MM.1S (cell line): ENCODE data around the gene LASP1NB.

ENCODE experiments used
- DNase-seq: peaks from one replicate; pipeline ENCODE4 v3.0.0-alpha.2; 2015
- H2AFZ ChIP-seq: fragments of 300-600 bp; sonication (generic); 2 replicates; pipeline ENCODE4 v1.6.0; 2016; ENCODE audit warnings: antibody characterized with exemption, low read length
- H3F3A ChIP-seq: fragments of 300-600 bp; sonication (generic); 2 replicates; pipeline ENCODE4 v1.6.1; 2016; ENCODE audit warnings: mild to moderate bottlenecking, antibody characterized with exemption, low read length, moderate library complexity, mixed read lengths; ENCODE audit not compliant: insufficient read depth
- H3K27ac ChIP-seq: fragments of 300-600 bp; sonication (generic); 2 replicates; pipeline ENCODE4 v1.5.1; 2016; ENCODE audit warnings: mild to moderate bottlenecking, low read length
- H3K27me3 ChIP-seq: fragments of 300-600 bp; sonication (generic); replicated peaks from 2 replicates; pipeline ENCODE4 v1.6.0; 2016; ENCODE audit warnings: low read length; ENCODE audit not compliant: insufficient read depth
- H3K36me3 ChIP-seq: fragments of 300-600 bp; sonication (generic); replicated peaks from 2 replicates; pipeline ENCODE4 v1.6.1; 2016; ENCODE audit warnings: mild to moderate bottlenecking, low read length, mixed read lengths; ENCODE audit not compliant: insufficient read depth
- H3K4me1 ChIP-seq: fragments of 300-600 bp; sonication (generic); 2 replicates; pipeline ENCODE4 v1.6.1; 2016; ENCODE audit warnings: low read length, mixed read lengths
- H3K4me2 ChIP-seq: fragments of 300-600 bp; sonication (generic); 2 replicates; pipeline ENCODE4 v1.6.0; 2016; ENCODE audit warnings: low read depth, low read length
- H3K4me3 ChIP-seq: fragments of 300-600 bp; sonication (generic); 2 replicates; pipeline ENCODE4 v1.5.1; 2016; ENCODE audit warnings: low read length, mixed read lengths
- H3K79me2 ChIP-seq: fragments of 300-600 bp; sonication (generic); 2 replicates; pipeline ENCODE4 v1.6.1; 2016; ENCODE audit warnings: mixed run types, low read length, mixed read lengths
- H3K9ac ChIP-seq: fragments of 300-600 bp; sonication (generic); 2 replicates; pipeline ENCODE4 v1.6.1; 2016; ENCODE audit warnings: low read length, mixed read lengths
- H3K9me2 ChIP-seq: fragments of 300-600 bp; sonication (generic); replicated peaks from 2 replicates; pipeline ENCODE4 v1.6.1; 2016; ENCODE audit warnings: mild to moderate bottlenecking, low read length, mixed read lengths; ENCODE audit not compliant: insufficient read depth
- H3K9me3 ChIP-seq: fragments of 300-600 bp; sonication (generic); replicated peaks from 2 replicates; pipeline ENCODE4 v1.6.1; 2016; ENCODE audit warnings: mild to moderate bottlenecking, low read length, mixed read lengths; ENCODE audit not compliant: insufficient read depth
- H4K20me1 ChIP-seq: fragments of 300-600 bp; sonication (generic); 2 replicates; pipeline ENCODE4 v1.6.1; 2016; ENCODE audit warnings: mild to moderate bottlenecking, low read length, moderate library complexity, mixed read lengths; ENCODE audit not compliant: insufficient read depth
- CTCF ChIP-seq: fragments of 300-600 bp; sonication (generic); IDR thresholded peaks from 2 replicates; pipeline ENCODE4 v1.5.1; 2016; ENCODE audit warnings: antibody characterized with exemption, low read length, mixed read lengths
- EZH2 ChIP-seq: fragments of 300-600 bp; sonication (generic); optimal IDR thresholded peaks from 2 replicates; pipeline ENCODE3; 2017; ENCODE audit warnings: low read depth, mild to moderate bottlenecking, antibody characterized with exemption, low read length, mixed read lengths
- EZH2phosphoT487 ChIP-seq: fragments of 300-600 bp; sonication (generic); IDR thresholded peaks from 2 replicates; pipeline ENCODE4 v1.6.1; 2018; ENCODE audit warnings: antibody characterized with exemption, low read length

LASP1NB gene

DNA sequence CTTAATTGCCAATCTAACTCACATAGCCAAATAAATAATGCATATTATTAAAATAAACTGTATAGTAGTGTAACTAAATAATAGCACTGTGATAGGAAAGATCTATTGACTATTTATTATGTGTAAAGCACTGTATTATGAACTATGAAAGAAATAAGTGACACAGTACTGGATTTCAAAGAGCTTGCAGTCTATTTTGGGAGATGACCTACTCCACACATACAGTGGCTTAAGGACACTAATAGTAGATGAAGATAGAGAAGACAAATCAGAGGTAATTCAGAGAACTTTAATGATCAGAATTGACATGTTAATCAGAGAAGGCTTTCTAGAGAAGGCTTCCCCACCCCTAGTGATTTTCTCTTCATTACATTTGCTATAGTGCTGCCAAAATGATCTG is 14.6 kb downstream of the LASP1NB start:
- Histone ChIP-seq H3K4me1 (peaks cover 4% of the 10 kb centered on the region; the same call in 1 of the 2 replicates), H3K9ac (no peak overlapping the region), H3K9me2 (no peaks in the 10 kb centered on the region), H3K36me3 (no peaks in the 10 kb centered on the region), H3K27ac (no peak overlapping the region), H3F3A (no peaks in the 10 kb centered on the region), H3K27me3 (no peaks in the 10 kb centered on the region), H3K79me2 (no peaks in the 10 kb centered on the region), H4K20me1 (no peaks in the 10 kb centered on the region), H3K4me3 (no peak overlapping the region), H3K4me2 (no peak overlapping the region), H2AFZ (no peak overlapping the region), H3K9me3 (no peaks in the 10 kb centered on the region)
- no peak for TF ChIP-seq CTCF
- no peak for TF ChIP-seq EZH2phosphoT487
- no peak for TF ChIP-seq EZH2
- no peak for DNase-seq

GRCh38 chr17:38940404-38940803 is 15.0 kb downstream of the LASP1NB start:
- no peaks in the 10 kb centered on the region for H3F3A ChIP-seq
- H3K4me2 ChIP-seq = no peak overlapping the region
- H3K4me3 ChIP-seq = no peak overlapping the region
- H3K27me3 ChIP-seq = no peaks in the 10 kb centered on the region
- no peak overlapping the region for H3K27ac ChIP-seq
- no peak overlapping the region for H3K9ac ChIP-seq
- TF ChIP-seq EZH2phosphoT487 (no peak), EZH2 (no peak), CTCF (no peak)
- H3K9me3 ChIP-seq = no peaks in the 10 kb centered on the region
- no peak overlapping the region for H2AFZ ChIP-seq
- no peaks in the 10 kb centered on the region for H3K36me3 ChIP-seq
- no peak for DNase-seq
- peaks cover 4% of the 10 kb centered on the region; the same call in 1 of the 2 replicates for H3K4me1 ChIP-seq
- H4K20me1 ChIP-seq = no peaks in the 10 kb centered on the region
- no peaks in the 10 kb centered on the region for H3K79me2 ChIP-seq
- no peaks in the 10 kb centered on the region for H3K9me2 ChIP-seq

- H2AFZ ChIP-seq = no peak overlapping the region
Observed at GRCh38 chr17:38942696-38943334, 17.4 kb downstream of the LASP1NB start.

More at GRCh38 chr17:38942696-38943334, 17.4 kb downstream of the LASP1NB start:
- peak overlapping the region; percentile 44; the same call in 1 of the 2 replicates for H3K4me2 ChIP-seq
- TF ChIP-seq CTCF = no peak
- no peak for TF ChIP-seq EZH2
- no peak for TF ChIP-seq EZH2phosphoT487
- no peak overlapping the region; the same call in 1 of the 2 replicates for H3K4me3 ChIP-seq
- H3K27me3 ChIP-seq = no peaks in the 10 kb centered on the region
- peak; percentile 20 for DNase-seq
- no peaks in the 10 kb centered on the region for H3K79me2 ChIP-seq
- H3K9me2 ChIP-seq = no peaks in the 10 kb centered on the region
- H3K9me3 ChIP-seq = no peaks in the 10 kb centered on the region
- H3K27ac ChIP-seq = no peak overlapping the region
- H3K36me3 ChIP-seq = no peaks in the 10 kb centered on the region
- peaks cover 4% of the 10 kb centered on the region; the same call in 1 of the 2 replicates for H3K4me1 ChIP-seq
- H4K20me1 ChIP-seq = no peaks in the 10 kb centered on the region
- no peak overlapping the region for H3K9ac ChIP-seq
- H3F3A ChIP-seq = no peaks in the 10 kb centered on the region
